NCI-H446 treated with DMSO at 0.1 percent for 48 hours (cell line): ENCODE results near the gene PLXNA4.
A peak's percentile ranks its signal among the peaks of the same experiment; 100 is the strongest.

Experiments used
- DNase-seq: peaks from one replicate; lab custom pipeline; 2025; lab: John Stamatoyannopoulos, UW

The PLXNA4 gene

DNA sequence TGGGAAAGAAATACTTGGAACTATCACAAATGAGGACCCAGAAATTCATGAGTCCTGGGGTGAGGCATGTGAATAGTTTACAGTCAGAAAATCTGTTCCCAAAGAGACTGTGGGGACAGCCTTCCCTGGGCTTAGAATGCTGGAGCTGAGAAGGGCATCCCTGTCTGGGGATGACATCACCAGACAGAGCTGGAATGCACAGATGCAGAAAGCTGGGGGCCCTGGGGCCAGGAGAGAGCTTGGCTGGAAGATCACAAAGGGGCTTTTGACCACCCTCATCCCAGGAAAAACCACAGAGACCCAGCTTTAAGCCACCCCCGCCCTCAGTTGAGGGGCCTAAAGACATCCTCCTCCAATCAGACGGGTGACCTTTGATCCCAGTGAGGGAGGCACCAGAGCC, 264.5 kb downstream of the PLXNA4 start:
- DNase-seq, result no peak

- no peak for DNase-seq
Observed at GRCh38 chr7:132309102-132309805, 267.0 kb downstream of the PLXNA4 start.

DNA sequence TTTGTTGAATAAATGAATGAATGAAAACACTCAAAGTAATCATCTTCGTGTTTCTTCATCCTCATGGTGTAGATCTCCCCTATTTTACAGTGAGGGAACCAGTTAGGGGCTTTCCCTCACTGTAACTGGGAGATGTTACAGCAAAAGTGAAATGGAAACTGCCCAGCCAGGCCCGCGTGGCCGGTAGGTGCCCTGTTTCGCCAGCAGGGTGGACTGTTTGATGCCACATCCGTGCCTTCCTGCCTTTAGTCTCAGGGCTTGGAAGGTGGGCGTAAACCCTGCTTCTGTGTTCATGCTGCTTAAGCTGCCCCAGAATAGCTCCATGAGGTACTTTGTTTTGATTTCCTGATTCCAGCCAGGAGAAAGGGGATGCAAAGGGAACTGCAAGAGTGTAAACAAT, 268.8 kb downstream of the PLXNA4 start:
- DNase-seq, result no peak

DNA sequence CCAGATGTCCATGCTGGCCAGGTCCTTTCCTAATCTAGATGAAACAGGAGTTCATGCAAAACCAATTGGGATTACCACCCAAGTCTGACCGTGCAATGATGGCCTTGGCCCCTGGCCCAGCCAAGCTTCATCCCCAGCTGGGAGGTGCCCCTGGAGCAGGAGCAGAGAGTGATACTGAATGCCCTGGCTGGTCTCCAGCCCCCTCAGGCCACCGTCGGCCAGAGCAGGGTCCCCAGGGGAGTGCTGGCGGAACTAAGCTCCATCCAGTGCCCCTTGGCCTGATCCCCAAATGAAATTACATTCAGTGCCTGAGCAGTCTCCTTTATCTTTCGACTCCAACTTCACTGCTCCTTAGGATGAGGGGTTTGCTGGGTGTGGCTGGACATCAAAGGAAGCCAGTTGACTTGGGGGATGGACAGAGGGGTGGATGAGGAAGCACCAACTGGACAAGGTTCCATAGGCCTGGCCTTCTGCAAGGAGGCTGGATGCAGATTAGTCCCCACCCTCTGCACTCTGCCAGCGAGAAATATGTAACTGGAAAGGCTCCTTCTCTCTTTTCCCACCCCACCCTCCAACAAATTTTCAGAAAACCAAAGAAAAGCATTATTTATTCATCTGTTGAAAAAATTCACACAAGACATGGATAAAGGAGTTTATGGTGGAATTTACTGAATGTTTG, 275.5 kb downstream of the PLXNA4 start:
- DNase-seq, result no peak

DNA sequence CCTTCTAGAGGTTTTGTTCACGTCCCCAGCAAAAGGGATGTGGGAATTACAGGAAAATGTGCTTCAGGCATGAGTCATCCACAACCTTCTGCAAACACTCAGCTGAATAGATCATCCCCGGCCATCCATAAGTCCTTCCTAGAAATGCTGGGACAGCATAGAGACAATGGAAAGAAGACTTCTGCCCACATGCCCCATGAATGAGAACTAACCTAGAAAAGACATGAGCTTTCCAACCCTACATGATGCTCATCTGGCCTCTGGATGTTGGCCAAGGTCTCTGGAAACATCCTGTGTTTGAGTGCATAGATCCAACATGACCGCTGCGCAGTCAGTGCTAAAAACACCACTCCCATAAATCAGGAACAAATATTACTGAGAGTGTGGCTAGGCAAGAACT, 277.5 kb downstream of the PLXNA4 start:
- DNase-seq, result peak; percentile 11

DNA sequence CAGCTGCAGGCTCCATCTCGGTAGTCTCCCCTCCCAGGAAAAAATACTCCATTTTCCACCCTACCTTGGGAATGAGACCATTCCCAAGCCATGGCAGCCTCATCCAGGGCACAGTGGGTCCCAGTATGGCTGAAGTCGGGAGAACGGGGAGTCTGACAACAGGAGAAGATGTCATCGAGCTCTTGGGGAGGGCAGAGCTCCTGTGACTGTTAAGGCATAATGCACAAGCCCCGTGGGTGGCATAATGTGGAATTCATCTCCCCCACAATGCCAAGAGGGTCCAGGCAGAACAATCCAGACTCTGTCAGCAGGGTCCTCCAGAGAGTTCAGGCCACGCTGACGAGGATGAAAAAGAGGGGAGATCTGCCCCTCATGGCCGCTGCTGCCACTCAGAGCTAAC, 279.4 kb downstream of the PLXNA4 start:
- no peak for DNase-seq

GRCh38 chr7:132295175-132295574, 281.1 kb downstream of the PLXNA4 start:
- DNase-seq, result no peak

- DNase-seq, result no peak
Observed at GRCh38 chr7:132292803-132293202, 283.5 kb downstream of the PLXNA4 start.

GRCh38 chr7:132291481-132291880, 284.8 kb downstream of the PLXNA4 start:
- DNase-seq, result no peak

- no peak for DNase-seq
Observed at GRCh38 chr7:132290021-132290420, 286.2 kb downstream of the PLXNA4 start.

DNA sequence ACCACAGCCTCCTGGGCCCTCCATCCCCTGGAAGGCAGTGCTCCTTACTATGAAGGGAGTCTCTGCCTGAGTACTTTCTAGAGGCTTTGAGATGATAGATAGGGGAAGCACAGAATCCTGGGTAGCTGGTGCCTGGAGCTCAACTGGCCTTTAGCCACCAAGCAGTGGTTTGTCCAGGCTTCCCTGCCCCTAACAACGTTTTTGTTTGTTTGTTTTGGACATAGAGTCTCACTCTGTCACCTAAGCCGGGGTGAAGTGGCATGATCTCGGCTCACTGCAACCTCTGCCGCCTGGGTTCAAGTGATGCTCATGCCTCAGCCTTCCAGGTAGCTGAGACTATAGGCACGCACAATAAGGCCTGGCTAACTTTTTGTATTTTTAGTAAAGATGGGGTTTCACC, 289.4 kb downstream of the PLXNA4 start:
- DNase-seq, result no peak

GRCh38 chr7:132280335-132280734, 295.9 kb downstream of the PLXNA4 start:
- no peak for DNase-seq

GRCh38 chr7:132279718-132280117, 296.6 kb downstream of the PLXNA4 start:
- DNase-seq, result no peak

DNA sequence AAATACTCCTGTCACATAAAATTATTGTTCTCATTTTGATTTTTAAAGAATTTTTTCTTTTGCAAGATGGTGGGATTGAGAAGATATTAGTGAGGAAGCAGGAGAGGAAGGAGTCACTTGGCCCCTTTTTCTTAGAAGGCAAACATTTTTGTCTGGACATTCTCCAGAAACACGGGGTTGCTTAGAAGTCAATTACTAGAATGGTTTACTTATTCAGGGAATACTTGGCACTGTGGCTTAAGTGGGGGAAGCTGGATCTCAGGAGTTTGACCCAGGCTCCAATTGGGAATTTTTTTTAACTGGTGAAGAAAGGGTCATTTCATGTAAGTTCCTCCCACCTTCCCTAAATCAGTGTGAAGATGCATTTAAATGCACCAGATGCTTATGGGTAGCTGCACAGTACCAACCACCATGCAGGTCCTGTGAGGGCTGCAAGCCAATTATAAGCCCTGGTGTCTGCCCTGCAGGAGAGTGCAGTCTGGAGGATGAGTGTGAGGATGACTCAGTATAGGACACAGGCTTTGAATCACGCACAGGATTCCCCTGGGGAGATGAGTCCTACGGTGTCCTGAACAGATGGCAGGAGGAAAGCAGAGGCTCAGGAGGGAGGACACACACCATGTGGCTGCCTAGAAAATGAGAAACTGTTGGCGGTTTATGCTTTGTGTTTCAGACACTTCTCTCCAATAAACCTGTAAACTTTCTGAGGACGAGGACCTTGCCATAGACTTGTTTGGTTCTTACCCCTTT, 299.1 kb downstream of the PLXNA4 start:
- peak; percentile 86 for DNase-seq

GRCh38 chr7:132276234-132276630, 300.0 kb downstream of the PLXNA4 start:
- no peak for DNase-seq

- no peak for DNase-seq
Observed at GRCh38 chr7:132275416-132276233, 300.6 kb downstream of the PLXNA4 start.

DNA sequence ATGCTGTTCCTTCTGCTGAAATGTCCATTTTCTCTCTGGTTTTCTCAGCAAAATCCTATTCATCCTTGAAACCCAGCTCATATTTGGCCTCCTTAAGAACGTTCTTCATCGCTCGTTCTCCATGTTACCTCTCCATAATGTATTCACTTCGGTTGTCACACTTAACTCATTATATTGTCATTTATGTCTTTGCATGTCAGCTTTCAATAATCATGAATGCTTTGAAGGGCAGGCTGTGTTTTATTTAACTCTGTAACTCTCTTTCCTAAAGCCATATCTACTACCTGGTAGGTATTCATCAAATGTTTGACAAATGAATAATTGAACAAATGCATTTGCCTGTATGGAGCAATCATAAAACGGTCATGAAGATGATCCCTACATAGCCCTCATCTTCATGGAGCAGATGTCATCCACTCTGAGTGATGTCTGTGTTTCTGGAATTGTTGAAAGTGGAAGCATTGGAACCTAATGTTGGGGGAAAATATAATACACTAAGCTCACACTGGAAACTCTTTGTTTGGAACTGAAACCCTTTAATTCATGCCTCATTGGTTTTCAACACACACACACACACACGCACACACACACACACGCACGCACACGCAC, 303.4 kb downstream of the PLXNA4 start:
- no peak for DNase-seq

- no peak for DNase-seq
Observed at GRCh38 chr7:132270517-132270916, 305.8 kb downstream of the PLXNA4 start.

DNA sequence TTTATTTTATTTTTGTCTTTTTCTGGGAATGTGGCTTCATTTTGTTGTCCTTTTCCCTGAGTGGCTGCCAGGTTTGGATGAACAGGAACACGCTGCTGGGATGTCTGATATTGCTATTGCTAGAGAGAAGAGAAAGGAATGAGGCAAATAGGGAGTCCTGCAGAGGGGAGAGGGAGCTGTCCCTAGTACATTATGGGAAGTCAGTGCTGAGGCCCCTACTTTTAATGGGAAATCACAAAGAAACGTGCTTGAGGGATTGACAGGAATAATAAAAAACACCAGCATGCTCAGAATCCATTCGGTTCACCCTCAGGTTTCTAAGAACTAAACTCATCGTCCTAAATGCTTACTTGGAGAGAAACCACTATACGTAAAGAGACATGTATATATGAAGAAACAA, 306.6 kb downstream of the PLXNA4 start:
- no peak for DNase-seq

DNA sequence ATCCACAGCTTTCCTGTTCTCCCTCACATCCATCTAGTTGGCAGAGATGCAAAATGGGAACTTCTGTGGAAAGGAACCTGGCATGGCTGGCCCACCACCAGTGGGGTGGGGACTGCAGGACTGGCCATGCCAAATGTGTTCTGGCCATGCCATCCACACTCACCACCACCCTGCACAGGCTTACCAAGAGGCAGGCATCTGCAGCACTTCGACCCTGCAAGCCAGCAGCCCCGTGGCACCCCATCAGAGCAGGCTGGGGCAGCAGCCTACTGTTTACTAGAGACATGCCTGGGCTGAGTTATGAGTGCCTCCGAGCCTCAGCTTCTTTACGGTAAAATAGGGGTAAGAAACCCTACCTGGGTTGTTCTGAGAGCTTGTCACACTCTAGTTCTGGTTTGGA, 313.1 kb downstream of the PLXNA4 start:
- no peak for DNase-seq

- no peak for DNase-seq
Observed at GRCh38 chr7:132262160-132262470, 314.2 kb downstream of the PLXNA4 start.
